ENCODE measurements around the gene WDR88. TPM values are rescaled to one million over a fixed set of nuclear protein-coding genes. Genes with fewer than 3 reads are reported as not detected.
A peak's percentile ranks its signal among the peaks of the same experiment; 100 is the strongest.

Gene WDR88
- total RNA-seq, 4 donors from 2014 or later, result not detected

DNA sequence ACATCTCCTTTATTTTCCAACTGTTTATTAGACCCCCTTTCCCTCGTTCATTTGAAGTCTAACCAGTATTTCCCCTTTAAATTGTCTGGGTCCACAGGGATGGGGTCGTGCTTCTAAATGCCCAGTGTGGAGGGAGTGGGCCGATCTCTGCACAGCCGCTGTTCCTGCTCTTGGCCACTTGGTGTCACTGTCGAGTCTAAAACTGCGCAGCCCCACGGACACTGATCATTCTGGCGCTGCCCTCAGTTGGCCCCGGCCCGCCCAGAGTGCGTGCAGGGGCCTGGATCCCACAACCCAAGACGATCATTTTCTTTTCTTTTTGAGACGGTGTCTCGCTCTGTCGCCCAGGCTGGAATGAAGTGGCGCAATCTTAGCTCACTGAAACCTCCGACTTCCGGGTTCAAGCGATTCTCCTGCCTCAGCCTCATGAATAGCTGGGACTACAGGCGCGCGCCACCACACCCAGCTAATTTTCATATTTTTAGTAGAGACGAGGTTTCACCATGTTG is 12.0 kb downstream of the WDR88 start:
- no peak overlapping the region for H3K27ac ChIP-seq
- in situ Hi-C loops (cut with MboI; ENCODE audit: low sequenced_read_pairs in 4 of 4) (loop anchor here in 2 of 4 donors (5.0 to 10.0 kb wide), 3 partner anchors 38 to 91 kb away; no protein-coding TSS in a partner anchor), intact Hi-C loops (cut with DNase I; ENCODE audit: low total_unique reads) (loop anchor here (1.0 to 5.0 kb wide), 3 partner anchors 33 to 158 kb away; partner anchors contain the start of gene CEBPA)
- ATAC-seq (peak; percentile 96 to 97), DNase-seq (peak; percentile 24 to 44)
- TF ChIP-seq, protein P1, sequence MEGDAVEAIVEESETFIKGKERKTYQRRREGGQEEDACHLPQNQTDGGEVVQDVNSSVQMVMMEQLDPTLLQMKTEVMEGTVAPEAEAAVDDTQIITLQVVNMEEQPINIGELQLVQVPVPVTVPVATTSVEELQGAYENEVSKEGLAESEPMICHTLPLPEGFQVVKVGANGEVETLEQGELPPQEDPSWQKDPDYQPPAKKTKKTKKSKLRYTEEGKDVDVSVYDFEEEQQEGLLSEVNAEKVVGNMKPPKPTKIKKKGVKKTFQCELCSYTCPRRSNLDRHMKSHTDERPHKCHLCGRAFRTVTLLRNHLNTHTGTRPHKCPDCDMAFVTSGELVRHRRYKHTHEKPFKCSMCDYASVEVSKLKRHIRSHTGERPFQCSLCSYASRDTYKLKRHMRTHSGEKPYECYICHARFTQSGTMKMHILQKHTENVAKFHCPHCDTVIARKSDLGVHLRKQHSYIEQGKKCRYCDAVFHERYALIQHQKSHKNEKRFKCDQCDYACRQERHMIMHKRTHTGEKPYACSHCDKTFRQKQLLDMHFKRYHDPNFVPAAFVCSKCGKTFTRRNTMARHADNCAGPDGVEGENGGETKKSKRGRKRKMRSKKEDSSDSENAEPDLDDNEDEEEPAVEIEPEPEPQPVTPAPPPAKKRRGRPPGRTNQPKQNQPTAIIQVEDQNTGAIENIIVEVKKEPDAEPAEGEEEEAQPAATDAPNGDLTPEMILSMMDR (IDR thresholded peaks at IDR 0.05 in 4 of 5, conservative IDR thresholded peaks at IDR 0.05 in 1 of 5), result peak; percentile 85 to 96 (median 89)
- no peak for TF ChIP-seq POLR2A (IDR thresholded peaks at IDR 0.05)
- no peaks in the 10 kb centered on the region for H3K36me3 ChIP-seq
- H3K4me3 ChIP-seq, result peak overlapping the region in 1 of 4 donors; percentile 31
- no peaks in the 10 kb centered on the region for H3K4me1 ChIP-seq
- no peaks in the 10 kb centered on the region for H3K9me3 ChIP-seq
- no peaks in the 10 kb centered on the region for H3K27me3 ChIP-seq

DNA sequence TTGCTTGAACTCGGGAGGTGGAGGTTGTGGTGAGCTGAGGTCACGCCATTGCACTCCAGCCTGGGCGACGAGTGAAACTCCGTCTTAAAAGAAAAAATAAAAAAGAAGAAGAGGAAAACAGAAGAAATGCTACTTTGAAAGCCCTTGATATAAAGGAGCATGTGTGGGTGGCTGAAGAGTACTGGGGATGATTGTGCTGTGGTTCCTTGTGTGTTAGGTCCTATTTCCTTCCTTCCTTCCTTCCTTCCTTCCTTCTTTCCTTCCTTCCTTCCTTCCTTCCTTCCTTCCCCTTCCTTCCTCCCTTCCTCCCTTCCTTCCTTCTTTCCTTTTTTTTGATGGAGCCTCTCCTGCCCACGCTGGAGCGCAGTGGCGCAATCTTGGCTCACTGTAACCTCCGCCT is 14.3 kb downstream of the WDR88 start:
- in situ Hi-C loops (cut with MboI; ENCODE audit: low sequenced_read_pairs in 4 of 4), result loop anchor here in 2 of 4 donors (5.0 to 10.0 kb wide), 2 partner anchors 36 to 89 kb away; no protein-coding TSS in a partner anchor

DNA sequence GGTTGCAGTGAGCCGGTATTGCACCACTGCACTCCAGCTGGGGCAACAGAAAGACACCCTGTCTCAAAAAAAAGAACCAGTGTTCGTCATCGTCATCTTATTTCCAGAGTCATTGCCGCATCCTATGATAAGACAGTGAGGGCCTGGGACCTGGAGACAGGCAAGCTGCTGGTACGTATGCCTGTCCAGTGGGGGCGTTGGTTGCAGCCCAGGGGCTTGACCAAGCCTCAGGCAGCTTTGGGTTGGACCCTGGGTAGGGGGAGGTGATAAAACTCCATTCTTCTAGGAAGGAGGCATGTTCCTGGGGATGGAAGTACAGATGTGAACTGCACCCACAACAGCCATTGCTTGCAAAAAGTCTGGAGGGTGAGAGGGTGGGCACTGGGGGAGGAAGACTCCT is 15.6 kb downstream of the WDR88 start:
- no peak overlapping the region for H3K4me3 ChIP-seq
- no peaks in the 10 kb centered on the region for H3K4me1 ChIP-seq
- H3K36me3 ChIP-seq, result no peaks in the 10 kb centered on the region
- H3K9me3 ChIP-seq, result no peaks in the 10 kb centered on the region
- no peak for DNase-seq
- H3K27me3 ChIP-seq, result no peaks in the 10 kb centered on the region
- no peak overlapping the region for H3K27ac ChIP-seq
- no peak for ATAC-seq
- no peak for TF ChIP-seq POLR2A (IDR thresholded peaks at IDR 0.05)
- TF ChIP-seq, protein P1 (IDR thresholded peaks at IDR 0.05 in 4 of 5, conservative IDR thresholded peaks at IDR 0.05 in 1 of 5), result no peak
- intact Hi-C loops (cut with DNase I; ENCODE audit: low total_unique reads), result no loop called here
- in situ Hi-C loops (cut with MboI; ENCODE audit: low sequenced_read_pairs in 4 of 4), result loop anchor here in 2 of 4 donors (5.0 to 10.0 kb wide), 2 partner anchors 35 to 87 kb away; no protein-coding TSS in a partner anchor

More for the DNA sequence above, 14.3 kb downstream of the WDR88 start:
- Histone ChIP-seq H3K27ac (no peak overlapping the region), H3K9me3 (no peaks in the 10 kb centered on the region), H3K4me3 (no peak overlapping the region), H3K36me3 (no peaks in the 10 kb centered on the region), H3K27me3 (no peaks in the 10 kb centered on the region), H3K4me1 (no peaks in the 10 kb centered on the region)
- ATAC-seq (no peak), DNase-seq (no peak)
- intact Hi-C loops (cut with DNase I; ENCODE audit: low total_unique reads), result no loop called here
- TF ChIP-seq, protein P1 (IDR thresholded peaks at IDR 0.05 in 4 of 5, conservative IDR thresholded peaks at IDR 0.05 in 1 of 5), result no peak
- no peak for TF ChIP-seq POLR2A (IDR thresholded peaks at IDR 0.05)

DNA sequence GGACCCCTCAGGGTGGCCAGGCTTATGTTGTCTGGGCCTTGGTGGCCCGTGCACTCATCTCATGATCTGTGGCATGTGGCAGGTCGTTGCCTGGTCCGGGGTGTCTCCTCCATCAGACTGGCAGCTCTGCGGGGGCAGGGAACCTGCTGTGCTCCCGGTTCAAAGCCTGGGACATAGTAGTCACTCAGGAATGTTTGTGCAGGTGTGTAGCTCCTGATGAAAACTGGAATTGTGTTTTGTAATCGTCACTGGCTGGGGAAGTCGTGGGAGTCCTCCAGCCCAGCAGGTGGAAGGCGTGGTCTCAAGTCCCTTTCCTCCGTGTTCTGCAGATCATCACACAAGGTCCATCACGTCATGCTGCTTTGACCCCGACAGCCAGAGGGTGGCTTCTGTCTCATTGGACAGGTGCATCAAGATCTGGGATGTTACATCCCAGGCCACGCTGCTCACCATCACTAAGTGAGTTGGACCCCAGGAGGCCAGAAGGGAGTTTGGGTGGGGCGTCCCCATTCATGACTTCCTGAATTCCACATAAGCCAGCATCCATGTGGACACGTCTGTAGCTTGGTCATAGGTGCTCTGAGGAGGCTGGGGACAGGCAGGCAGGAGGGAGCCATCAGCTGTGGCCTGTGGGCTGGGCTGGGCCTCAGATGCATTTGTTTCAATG is 19.1 kb downstream of the WDR88 start:
- intact Hi-C loops (cut with DNase I; ENCODE audit: low total_unique reads) (no loop called here), in situ Hi-C loops (cut with MboI; ENCODE audit: low sequenced_read_pairs in 4 of 4) (no loop called here)
- ATAC-seq (no peak), DNase-seq (no peak)
- H3K4me3 ChIP-seq, result no peak overlapping the region
- H3K4me1 ChIP-seq, result no peaks in the 10 kb centered on the region
- no peaks in the 10 kb centered on the region for H3K27me3 ChIP-seq
- TF ChIP-seq, protein P1 (IDR thresholded peaks at IDR 0.05 in 4 of 5, conservative IDR thresholded peaks at IDR 0.05 in 1 of 5), result no peak
- TF ChIP-seq POLR2A (IDR thresholded peaks at IDR 0.05), result no peak
- H3K9me3 ChIP-seq, result no peaks in the 10 kb centered on the region
- H3K27ac ChIP-seq, result no peak overlapping the region
- no peaks in the 10 kb centered on the region for H3K36me3 ChIP-seq

All from gastrocnemius medialis (tissue), 4 donors.